22Rv1 (cell line): ENCODE measurements around the gene G3BP2.

ENCODE experiments used
- H3K27ac ChIP-seq: fragments of 450-650 bp; 2 replicates; pipeline ENCODE4 v1.5.1; 2017
- ZFX ChIP-seq: fragments of 450-650 bp; IDR thresholded peaks from 2 replicates; pipeline ENCODE4 v1.6.1; 2017; ENCODE audit warnings: antibody characterized with exemption, borderline replicate concordance
- TF ChIP-seq, protein P1 (sequence below): fragments of 450-650 bp; IDR thresholded peaks from 2 replicates; pipeline ENCODE4 v1.5.1; 2017; ENCODE audit warnings: mild to moderate bottlenecking

G3BP2 gene

GRCh38 chr4:75714011-75714410 is 40.8 kb upstream of the G3BP2 start:
- no peak overlapping the region for H3K27ac ChIP-seq
- TF ChIP-seq, protein P1, sequence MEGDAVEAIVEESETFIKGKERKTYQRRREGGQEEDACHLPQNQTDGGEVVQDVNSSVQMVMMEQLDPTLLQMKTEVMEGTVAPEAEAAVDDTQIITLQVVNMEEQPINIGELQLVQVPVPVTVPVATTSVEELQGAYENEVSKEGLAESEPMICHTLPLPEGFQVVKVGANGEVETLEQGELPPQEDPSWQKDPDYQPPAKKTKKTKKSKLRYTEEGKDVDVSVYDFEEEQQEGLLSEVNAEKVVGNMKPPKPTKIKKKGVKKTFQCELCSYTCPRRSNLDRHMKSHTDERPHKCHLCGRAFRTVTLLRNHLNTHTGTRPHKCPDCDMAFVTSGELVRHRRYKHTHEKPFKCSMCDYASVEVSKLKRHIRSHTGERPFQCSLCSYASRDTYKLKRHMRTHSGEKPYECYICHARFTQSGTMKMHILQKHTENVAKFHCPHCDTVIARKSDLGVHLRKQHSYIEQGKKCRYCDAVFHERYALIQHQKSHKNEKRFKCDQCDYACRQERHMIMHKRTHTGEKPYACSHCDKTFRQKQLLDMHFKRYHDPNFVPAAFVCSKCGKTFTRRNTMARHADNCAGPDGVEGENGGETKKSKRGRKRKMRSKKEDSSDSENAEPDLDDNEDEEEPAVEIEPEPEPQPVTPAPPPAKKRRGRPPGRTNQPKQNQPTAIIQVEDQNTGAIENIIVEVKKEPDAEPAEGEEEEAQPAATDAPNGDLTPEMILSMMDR: no peak
- no peak for TF ChIP-seq ZFX

DNA sequence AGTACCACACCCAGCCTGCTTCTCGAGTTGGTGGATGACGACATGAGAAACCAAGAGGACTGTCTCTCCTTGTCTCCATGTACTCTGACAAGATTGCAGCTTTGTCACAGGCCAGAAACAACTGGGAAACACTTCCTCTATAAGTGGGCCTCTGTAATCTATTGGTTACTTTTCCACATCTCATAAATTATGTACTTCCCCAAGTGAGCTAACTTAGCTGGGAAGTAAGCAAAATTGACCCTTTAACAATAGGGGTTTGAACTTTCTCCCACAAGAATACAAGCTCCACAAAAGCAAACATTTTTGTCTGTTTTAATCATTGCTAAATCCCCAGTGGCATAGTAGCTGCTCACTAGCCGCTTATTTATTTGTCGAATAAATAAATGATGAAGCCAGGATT is 37.0 kb upstream of the G3BP2 start:
- H3K27ac ChIP-seq: no peak overlapping the region
- TF ChIP-seq ZFX: no peak
- TF ChIP-seq, protein P1: no peak

DNA sequence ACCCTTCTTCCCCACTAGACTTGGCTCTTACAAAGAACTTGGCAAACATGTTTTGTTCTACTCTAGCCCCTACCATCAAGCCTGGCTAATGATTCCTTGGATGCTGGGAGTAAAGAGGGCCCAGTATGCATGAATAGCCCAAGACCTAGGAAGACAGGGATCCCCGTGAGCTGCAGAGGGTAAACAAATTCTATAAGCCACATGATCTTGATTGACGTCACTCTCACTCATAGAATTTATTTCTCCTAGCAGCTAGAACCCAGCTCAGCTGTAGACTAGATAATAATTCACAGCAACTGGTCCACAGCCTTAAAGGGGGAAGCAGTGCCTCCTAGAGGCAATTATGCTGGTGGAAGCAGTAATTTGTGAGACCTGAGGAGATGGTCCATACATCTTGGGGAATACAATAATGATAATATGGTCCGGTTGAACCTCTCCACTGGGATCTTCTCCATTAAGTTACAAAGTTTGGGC is 35.0 kb upstream of the G3BP2 start:
- no peak overlapping the region for H3K27ac ChIP-seq
- TF ChIP-seq, protein P1: peak; percentile 45
- no peak for TF ChIP-seq ZFX

- H3K27ac ChIP-seq: no peak overlapping the region
- TF ChIP-seq, protein P1: no peak
- no peak for TF ChIP-seq ZFX
Measured at GRCh38 chr4:75705198-75705977, 32.2 kb upstream of the G3BP2 start.

DNA sequence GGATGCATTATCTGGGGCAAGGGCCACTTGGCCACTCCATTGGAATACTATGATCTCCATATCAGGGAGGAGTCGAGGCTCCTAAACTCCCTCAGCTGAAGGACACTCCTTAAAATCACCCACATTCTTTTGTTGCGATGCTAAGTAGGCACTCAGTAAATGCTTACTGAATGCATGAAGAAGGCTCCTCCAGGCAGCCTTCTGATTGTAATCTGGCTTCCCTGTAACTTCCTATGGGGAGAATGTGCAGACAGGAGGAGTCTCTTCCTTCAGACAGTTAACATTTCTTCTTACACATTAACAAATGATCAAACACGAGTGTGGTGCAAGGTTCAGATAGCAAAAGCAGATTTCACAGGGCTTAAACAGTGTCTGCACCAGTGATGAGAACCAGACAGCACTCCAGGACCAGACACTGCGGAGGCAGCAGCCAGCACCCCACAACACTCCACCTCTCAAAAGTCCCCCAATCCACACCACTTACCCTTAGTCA is 29.8 kb upstream of the G3BP2 start:
- no peak overlapping the region for H3K27ac ChIP-seq
- TF ChIP-seq ZFX: no peak
- TF ChIP-seq, protein P1: no peak

- TF ChIP-seq, protein P1: no peak
- no peak for TF ChIP-seq ZFX
- no peak overlapping the region for H3K27ac ChIP-seq
Measured at GRCh38 chr4:75699299-75699698, 26.1 kb upstream of the G3BP2 start.

DNA sequence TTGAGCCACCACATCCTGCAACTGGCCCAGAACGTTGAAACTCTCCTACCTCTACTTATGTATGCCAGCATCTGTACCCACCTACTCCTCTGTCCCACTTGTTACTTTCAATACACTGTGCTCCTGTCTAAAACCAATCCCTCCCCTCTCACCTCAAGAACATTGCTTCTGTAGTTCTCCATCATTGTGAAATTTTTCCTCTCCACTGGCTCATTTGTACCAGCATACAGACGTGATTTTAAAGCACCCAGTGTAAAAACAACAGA is 25.7 kb upstream of the G3BP2 start:
- TF ChIP-seq, protein P1: no peak
- TF ChIP-seq ZFX: no peak
- H3K27ac ChIP-seq: no peak overlapping the region
